Measurements from ENCODE around the gene GDF15. TPM values are rescaled to one million over a fixed set of nuclear protein-coding genes. Genes with fewer than 3 reads are reported as not detected.

The GDF15 gene
- total RNA-seq, 1 experiment from 2014 or later = 425 TPM

- TF ChIP-seq SRF (IDR thresholded peaks at IDR 0.05; ENCODE audit: low read depth) = no peak
- TF ChIP-seq CTCF (IDR thresholded peaks at IDR 0.05 in 2 of 3, conservative IDR thresholded peaks at IDR 0.05 in 1 of 3; ENCODE audit: borderline replicate concordance in 1 of 3, insufficient read depth in 1 of 3, low read depth in 2 of 3, low read length in 2 of 3) = no peak
- TF ChIP-seq EGR1 (IDR thresholded peaks at IDR 0.05; ENCODE audit: low read depth) = peak; percentile 25; the same call in 1 of the 2 replicates
These were observed 31.5 kb downstream of the GDF15 start (continued) for GRCh38 chr19:18417250-18418028.

- H2AFZ ChIP-seq (ENCODE audit: low read depth, low read length, poor library complexity, severe bottlenecking) = no peak overlapping the region
- no TSS peak for BruUV-seq (replicated peaks)
- no peaks in the 10 kb centered on the region for H3K9me3 ChIP-seq (ENCODE audit: control insufficient read depth in 1 of 2, insufficient read depth in 1 of 2, low read depth in 1 of 2, low read length in 2 of 2)
- ChIA-PET POLR2A (interaction anchor here (0.9 to 5.3 kb wide), 7 partner anchors 13 to 138 kb away, joined by 3 to 45 read pairs (median 6); partner anchors contain the start of genes GDF15 and JUND), RAD21 (ENCODE audit: low non-redundant PET in 1 of 2, low total read pairs in 2 of 2, uncharacterized antibody in 2 of 2, unreplicated experiment in 2 of 2) (no interaction called here), CTCF (interaction anchor here (0.7 to 3.5 kb wide), 5 partner anchors 8 to 498 kb away, joined by 3 to 11 read pairs (median 3); no protein-coding TSS in a partner anchor)
- peaks cover 38% of the 10 kb centered on the region for H3K79me2 ChIP-seq (ENCODE audit: insufficient read depth, low read length)
- peaks cover 54 to 80% of the 10 kb centered on the region in 2 experiments for H3K4me1 ChIP-seq (ENCODE audit: control insufficient read depth in 1 of 2, insufficient read depth in 2 of 2, low read length in 2 of 2)
- peak overlapping the region; percentile 53 to 92 for H3K4me3 ChIP-seq (replicated peaks in 1 of 2; ENCODE audit: low read depth in 1 of 2, low read length in 2 of 2)
- peak overlapping the region; percentile 100 for H3K4me2 ChIP-seq (ENCODE audit: low read length)
- H3K27ac ChIP-seq (ENCODE audit: low read depth, low read length) = peak overlapping the region; percentile 98
- no peak for ATAC-seq
- H3K9ac ChIP-seq (ENCODE audit: low read length) = peak overlapping the region; percentile 96
- H4K20me1 ChIP-seq (ENCODE audit: insufficient read depth) = no peaks in the 10 kb centered on the region
- H3K9me2 ChIP-seq (ENCODE audit: insufficient read depth) = no peaks in the 10 kb centered on the region
- no peak for DNase-seq (ENCODE audit: low read depth, low spot score)
- intact Hi-C loops (cut with micrococcal nuclease) = no loop called here
- no peaks in the 10 kb centered on the region; a peak in 1 of 4 replicates for H3K36me3 ChIP-seq (ENCODE audit: control insufficient read depth in 1 of 2, insufficient read depth in 2 of 2, low read length in 2 of 2)
- no peaks in the 10 kb centered on the region for H3K27me3 ChIP-seq (ENCODE audit: insufficient read depth, low read length)
- TF ChIP-seq SRF (IDR thresholded peaks at IDR 0.05; ENCODE audit: low read depth) = no peak
- no peak for TF ChIP-seq ZFX (IDR thresholded peaks at IDR 0.05)
- TF ChIP-seq REST (IDR thresholded peaks at IDR 0.05; ENCODE audit: low read depth) = no peak
- TF ChIP-seq CEBPB (IDR thresholded peaks at IDR 0.05; ENCODE audit: low read depth) = no peak
- no peak for TF ChIP-seq POLR2A (IDR thresholded peaks at IDR 0.05; ENCODE audit: borderline replicate concordance, extremely low read depth, insufficient read depth, insufficient read length)
These were observed 32.1 kb downstream of the GDF15 start for GRCh38 chr19:18418029-18418482.

Data from HCT116 (cell line).